HepG2 (cell line): ENCODE results near the gene AREL1. TPM values are rescaled to one million over a fixed set of nuclear protein-coding genes. Genes with fewer than 3 reads are reported as not detected.

ENCODE experiments used
- IRF2 ChIP-seq: IDR thresholded peaks from 2 replicates; pipeline ENCODE4 v1.6.1; 2018; ENCODE audit warnings: missing genetic modification reagents, missing compliant biosample characterization
- NRL ChIP-seq: sonication (generic); formaldehyde crosslinking; IDR thresholded peaks from 2 replicates; pipeline ENCODE4 v1.5.0; 2020; ENCODE audit warnings: missing genetic modification reagents, mild to moderate bottlenecking, moderate library complexity, borderline replicate concordance
- RBAK ChIP-seq: sonication (generic); formaldehyde crosslinking; IDR thresholded peaks from 2 replicates; pipeline ENCODE4 v1.5.1; 2020; ENCODE audit warnings: mild to moderate bottlenecking, missing genetic modification reagents
- SKI ChIP-seq: fragments of 450-650 bp; IDR thresholded peaks from one replicate; pipeline ENCODE4 v1.6.1; 2018; ENCODE audit warnings: mild to moderate bottlenecking; ENCODE audit not compliant: partially characterized antibody
- TEF ChIP-seq: sonication (generic); formaldehyde crosslinking; IDR thresholded peaks from 2 replicates; pipeline ENCODE4 v1.5.0; 2020; ENCODE audit warnings: missing genetic modification reagents
- ZNF567 ChIP-seq: sonication (generic); formaldehyde crosslinking; IDR thresholded peaks from 2 replicates; pipeline ENCODE4 v1.8.1; 2023; ENCODE audit warnings: mild to moderate bottlenecking, missing genetic modification reagents, borderline replicate concordance
- ZSCAN30 ChIP-seq: sonication (generic); formaldehyde crosslinking; IDR thresholded peaks from 2 replicates; pipeline ENCODE4 v1.5.0; 2020; ENCODE audit warnings: mild to moderate bottlenecking, missing genetic modification reagents
- ZUFSP ChIP-seq: sonication (generic); formaldehyde crosslinking; IDR thresholded peaks from 2 replicates; pipeline ENCODE4 v1.9.0; 2021; ENCODE audit warnings: missing genetic modification reagents, mild to moderate bottlenecking, borderline replicate concordance
- polyA plus RNA-seq, 8 experiments: library from polyadenylated mRNA; depleted of rRNA in 3 of 8; stranded (reverse) in 7 of 8; unstranded in 1 of 8; fragments of >200 nt; fragmentation: Illumina TruSeq in 4 of 8; extraction: Trizol in 4 of 8; gene quantifications; 2 replicates each; pipeline versions ENCODE4 v1.2.1 to v1.2.3, GENCODE V29; 2011 to 2016; ENCODE audit warnings: low read depth in 4 of 8, missing spikeins in 1 of 8, mixed read lengths in 1 of 8; ENCODE audit not compliant: insufficient read depth in 1 of 8
- total RNA-seq, 5 experiments: library from RNA; depleted of rRNA; stranded (reverse); fragments of >200 nt; fragmentation: Illumina TruSeq; extraction: Trizol; gene quantifications; 2 replicates each; pipeline ENCODE4 v1.2.3, GENCODE V29; 2016; ENCODE audit warnings: low read depth in 1 of 5

AREL1 gene
- total and polyA plus RNA-seq, 2 of the 13 experiments (the other 11 are each of a cell fraction or from before 2014, with no cell fraction given), result 21.3 to 25.4 TPM

GRCh38 chr14:74614508-74615495 lies 98.1 kb downstream of the AREL1 start (continued):
- no peak for TF ChIP-seq ZUFSP (CRISPR knock-in tag)
- no peak for TF ChIP-seq IRF2 (CRISPR knock-in tag)
- no peak for TF ChIP-seq RBAK (CRISPR knock-in tag)
- TF ChIP-seq ZNF567, result no peak
- TF ChIP-seq SKI, result no peak
- no peak for TF ChIP-seq TEF (CRISPR knock-in tag)
- TF ChIP-seq ZSCAN30 (CRISPR knock-in tag), result no peak
- TF ChIP-seq NRL (CRISPR knock-in tag), result no peak
